ENCODE measurements around the gene HAGHL. TPM values are rescaled to one million over a fixed set of nuclear protein-coding genes. Genes with fewer than 3 reads are reported as not detected.

Gene HAGHL
- total and polyA plus RNA-seq, 2 donors (not counting 1 experiment from before 2014, with no cell fraction given) = 3.7 to 16.3 TPM

- no peak overlapping the region for H3K27ac ChIP-seq (ENCODE audit: insufficient read depth, low read length)
- H3K27me3 ChIP-seq (ENCODE audit: control insufficient read depth, insufficient read depth, low read length) = peaks cover 21% of the 10 kb centered on the region
- no peaks in the 10 kb centered on the region for H3K9me3 ChIP-seq (ENCODE audit: control insufficient read depth, insufficient read depth, low read depth, low read length)
- no peaks in the 10 kb centered on the region for H3K36me3 ChIP-seq (ENCODE audit: control insufficient read depth, insufficient read depth, low read length)
- no peak for DNase-seq (ENCODE audit: low read depth in 2 of 2)
- no peak overlapping the region for H3K4me3 ChIP-seq (replicated peaks in 1 of 4; ENCODE audit: control extremely low read depth in 1 of 4, insufficient read depth in 1 of 4, low read depth in 3 of 4, low read length in 4 of 4)
- H3K9ac ChIP-seq (ENCODE audit: insufficient read depth, low read length) = no peak overlapping the region
- H3K4me1 ChIP-seq (ENCODE audit: control insufficient read depth, extremely low read depth, insufficient read depth, low read length) = peaks cover 5% of the 10 kb centered on the region
- H4K20me1 ChIP-seq (ENCODE audit: control insufficient read depth, extremely low read depth, insufficient read depth, low read length) = no peaks in the 10 kb centered on the region
- no peak overlapping the region for H2AFZ ChIP-seq (ENCODE audit: low read length)
- no peak overlapping the region for H3K4me2 ChIP-seq (ENCODE audit: extremely low read depth, insufficient read depth, low read length)
- H3K79me2 ChIP-seq (ENCODE audit: control insufficient read depth, insufficient read depth, low read length) = peaks cover 2% of the 10 kb centered on the region
- TF ChIP-seq EZH2 (IDR thresholded peaks at IDR 0.05; ENCODE audit: low read length, missing control alignments) = peak; percentile 99
- no peak for TF ChIP-seq CTCF (conservative IDR thresholded peaks at IDR 0.05 in 1 of 2, IDR thresholded peaks at IDR 0.05 in 1 of 2; ENCODE audit: low read depth in 1 of 2, low read length in 2 of 2)
Measured at GRCh38 chr16:694187-694862, 32.6 kb upstream of the HAGHL start.

- TF ChIP-seq CTCF (conservative IDR thresholded peaks at IDR 0.05 in 1 of 2, IDR thresholded peaks at IDR 0.05 in 1 of 2; ENCODE audit: low read depth in 1 of 2, low read length in 2 of 2) (no peak), EZH2 (IDR thresholded peaks at IDR 0.05; ENCODE audit: low read length, missing control alignments) (no peak)
- H3K4me3 ChIP-seq (replicated peaks in 1 of 4; ENCODE audit: control extremely low read depth in 1 of 4, insufficient read depth in 1 of 4, low read depth in 3 of 4, low read length in 4 of 4) = no peak overlapping the region
- H2AFZ ChIP-seq (ENCODE audit: low read length) = no peak overlapping the region
- H3K36me3 ChIP-seq (ENCODE audit: control insufficient read depth, insufficient read depth, low read length) = no peaks in the 10 kb centered on the region
- H4K20me1 ChIP-seq (ENCODE audit: control insufficient read depth, extremely low read depth, insufficient read depth, low read length) = no peaks in the 10 kb centered on the region
- DNase-seq (ENCODE audit: low read depth in 2 of 2) = no peak
- H3K4me2 ChIP-seq (ENCODE audit: extremely low read depth, insufficient read depth, low read length) = no peak overlapping the region
- H3K9me3 ChIP-seq (ENCODE audit: control insufficient read depth, insufficient read depth, low read depth, low read length) = no peaks in the 10 kb centered on the region
- peaks cover 2% of the 10 kb centered on the region for H3K4me1 ChIP-seq (ENCODE audit: control insufficient read depth, extremely low read depth, insufficient read depth, low read length)
- no peak overlapping the region for H3K27ac ChIP-seq (ENCODE audit: insufficient read depth, low read length)
- no peak overlapping the region for H3K9ac ChIP-seq (ENCODE audit: insufficient read depth, low read length)
- H3K79me2 ChIP-seq (ENCODE audit: control insufficient read depth, insufficient read depth, low read length) = no peaks in the 10 kb centered on the region
- peaks cover 21% of the 10 kb centered on the region for H3K27me3 ChIP-seq (ENCODE audit: control insufficient read depth, insufficient read depth, low read length)
Measured at GRCh38 chr16:694863-695354, 32.0 kb upstream of the HAGHL start.

- TF ChIP-seq EZH2 (IDR thresholded peaks at IDR 0.05; ENCODE audit: low read length, missing control alignments) (peak; percentile 98), CTCF (conservative IDR thresholded peaks at IDR 0.05 in 1 of 2, IDR thresholded peaks at IDR 0.05 in 1 of 2; ENCODE audit: low read depth in 1 of 2, low read length in 2 of 2) (no peak)
- Histone ChIP-seq H3K9me3 (ENCODE audit: control insufficient read depth, insufficient read depth, low read depth, low read length) (no peaks in the 10 kb centered on the region), H3K79me2 (ENCODE audit: control insufficient read depth, insufficient read depth, low read length) (no peaks in the 10 kb centered on the region), H3K4me3 (replicated peaks in 1 of 4; ENCODE audit: control extremely low read depth in 1 of 4, insufficient read depth in 1 of 4, low read depth in 3 of 4, low read length in 4 of 4) (no peak overlapping the region), H3K27ac (ENCODE audit: insufficient read depth, low read length) (no peak overlapping the region), H3K4me1 (ENCODE audit: control insufficient read depth, extremely low read depth, insufficient read depth, low read length) (peaks cover 2% of the 10 kb centered on the region), H4K20me1 (ENCODE audit: control insufficient read depth, extremely low read depth, insufficient read depth, low read length) (no peaks in the 10 kb centered on the region), H2AFZ (ENCODE audit: low read length) (no peak overlapping the region), H3K4me2 (ENCODE audit: extremely low read depth, insufficient read depth, low read length) (no peak overlapping the region), H3K9ac (ENCODE audit: insufficient read depth, low read length) (no peak overlapping the region), H3K36me3 (ENCODE audit: control insufficient read depth, insufficient read depth, low read length) (no peaks in the 10 kb centered on the region), H3K27me3 (ENCODE audit: control insufficient read depth, insufficient read depth, low read length) (peaks cover 21% of the 10 kb centered on the region)
- no peak for DNase-seq (ENCODE audit: low read depth in 2 of 2)
Measured at GRCh38 chr16:695355-696089, 31.4 kb upstream of the HAGHL start.

Measured in fibroblast of lung (primary cell).